Measurements from ENCODE around the gene LDHD.

The LDHD gene

DNA sequence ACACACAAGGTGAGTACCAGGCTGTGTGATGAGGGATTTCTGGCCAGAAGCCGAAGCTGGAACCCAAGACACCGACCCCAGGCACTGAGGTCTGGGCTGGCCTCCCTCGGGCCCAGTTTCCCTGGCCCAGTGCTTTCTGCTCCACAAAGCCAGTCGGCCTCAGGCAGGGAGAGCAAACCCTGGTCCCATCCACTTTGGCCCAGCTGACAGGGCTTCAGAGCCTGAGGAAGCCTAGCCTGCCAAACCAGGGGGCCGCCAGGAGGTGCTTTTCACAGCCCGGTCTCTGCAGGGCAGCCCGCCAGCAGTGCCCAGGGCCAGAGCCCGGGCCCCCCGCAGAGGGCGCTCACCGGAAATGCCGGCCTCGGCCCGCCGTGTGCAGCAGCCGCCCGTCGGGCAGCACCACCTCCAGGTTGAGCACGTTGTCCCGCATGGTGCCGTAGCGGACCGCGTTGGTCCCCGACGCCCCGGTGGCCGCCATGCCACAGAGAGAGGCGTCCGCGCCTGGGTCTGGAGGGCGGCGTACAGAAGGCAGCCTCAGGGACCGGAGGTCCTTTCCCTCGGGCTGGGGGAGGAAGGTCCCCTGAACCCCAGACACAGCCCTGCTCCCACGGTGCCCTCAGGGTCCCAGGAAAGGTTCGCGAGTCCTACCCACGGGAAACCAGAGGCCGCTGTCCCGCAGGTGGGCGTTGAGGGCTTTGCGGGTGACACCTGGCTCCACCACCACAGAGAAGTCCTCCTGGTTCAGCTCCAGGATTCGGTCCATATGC, 2.2 kb downstream of the LDHD start:
- no peak for DNase-seq

DNA sequence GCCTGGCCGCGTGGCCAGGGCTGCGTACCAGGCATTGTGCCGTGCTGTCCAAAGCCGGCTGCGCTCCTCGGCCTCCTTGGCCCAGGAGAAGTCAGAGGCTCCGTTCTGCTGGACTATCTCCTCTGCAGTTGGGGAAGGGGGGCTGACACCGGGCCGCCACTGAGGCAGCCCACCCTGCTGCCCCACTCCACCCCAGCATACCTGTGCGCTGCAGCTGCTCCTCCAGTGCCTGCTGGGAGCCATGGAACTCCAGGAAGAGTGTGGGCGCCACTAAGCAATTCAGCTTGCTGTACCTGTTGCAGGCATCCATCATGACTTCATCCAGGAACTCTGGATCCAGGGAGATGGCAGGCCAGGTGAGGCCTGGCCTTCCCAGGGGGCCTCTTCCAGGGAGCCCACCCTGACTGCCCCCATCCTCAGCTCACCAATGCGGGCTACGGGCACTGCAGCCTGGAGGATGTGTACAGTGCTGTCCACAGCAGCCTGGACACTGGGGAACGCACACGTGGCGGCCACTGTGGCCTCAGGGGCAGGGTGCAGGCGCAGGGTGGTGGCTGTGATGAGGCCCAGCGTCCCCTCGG, 2.9 kb downstream of the LDHD start:
- DNase-seq: no peak

DNA sequence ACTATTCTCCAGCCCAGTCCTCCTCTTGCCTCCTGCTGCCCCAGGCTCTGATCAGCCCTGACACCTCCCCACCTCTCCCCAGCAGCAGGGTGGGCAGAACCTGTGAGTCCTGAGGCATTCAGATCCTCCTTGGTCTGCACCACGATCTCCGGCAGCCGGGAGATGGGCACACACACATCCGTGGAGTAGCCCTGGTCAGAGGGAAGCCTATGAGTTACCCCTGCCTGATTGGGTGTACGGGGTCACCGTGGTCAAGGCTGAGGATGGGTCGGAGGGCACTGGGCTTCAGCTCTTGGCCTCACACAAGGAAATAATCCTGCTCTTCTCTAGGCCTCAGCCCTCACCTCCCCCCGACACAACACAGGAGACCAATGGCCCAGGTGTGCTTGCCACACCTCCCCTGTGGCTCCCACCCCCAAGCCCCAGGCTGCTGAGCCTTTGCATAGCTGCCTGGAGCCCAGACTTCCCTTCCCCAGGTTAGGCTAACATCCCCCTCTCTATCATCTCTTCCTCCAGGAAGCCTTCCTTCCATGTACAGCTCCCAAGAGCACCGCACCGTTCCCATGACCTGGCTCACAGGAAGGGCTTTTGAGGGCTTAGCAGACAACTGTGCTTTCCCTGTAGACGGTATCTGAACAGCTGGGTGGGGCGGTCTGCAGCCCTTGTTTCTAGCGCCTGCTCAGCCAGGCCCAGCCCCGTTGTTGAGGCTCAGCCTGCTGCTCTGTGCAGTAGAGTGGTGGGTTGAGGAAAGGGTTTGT, 3.7 kb downstream of the LDHD start:
- DNase-seq: no peak

DNA sequence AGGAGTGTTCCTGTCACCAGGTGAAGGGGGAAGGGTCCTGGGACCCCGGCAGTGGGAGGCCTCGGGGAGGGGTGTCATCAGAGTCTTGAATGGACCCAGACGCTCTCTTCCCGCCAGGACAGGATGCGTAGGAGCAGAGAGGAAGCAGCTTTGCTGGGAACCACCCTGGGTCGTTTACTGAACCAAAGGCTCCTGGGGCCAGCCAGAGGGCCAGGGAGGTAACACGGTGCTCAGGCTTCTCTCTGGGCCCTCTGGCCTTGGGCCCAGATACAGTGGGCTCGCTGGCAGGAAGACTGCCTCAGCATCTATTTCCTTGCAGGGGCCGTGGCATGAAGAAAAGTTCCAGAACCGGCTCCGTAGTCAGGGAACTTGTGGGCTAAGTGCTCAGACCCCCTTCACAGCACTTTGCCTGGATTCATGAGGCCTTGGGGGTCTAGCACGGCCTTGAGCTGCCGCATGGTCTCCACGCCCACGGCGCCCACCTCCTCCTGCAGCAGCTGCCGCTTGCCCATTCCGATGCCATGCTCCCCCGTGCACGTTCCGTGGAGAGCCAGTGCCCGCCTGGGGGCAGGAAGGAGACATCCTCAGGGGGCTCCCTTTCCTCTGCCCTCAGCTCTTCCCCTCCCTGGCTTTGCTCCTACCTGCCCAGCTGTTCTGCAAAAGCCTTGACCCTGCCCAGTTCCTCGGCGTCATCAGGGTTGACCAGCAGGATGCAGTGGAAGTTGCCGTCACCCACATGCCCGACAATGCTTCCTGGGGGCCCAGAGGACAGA, 4.4 kb downstream of the LDHD start:
- no peak for DNase-seq

DNA sequence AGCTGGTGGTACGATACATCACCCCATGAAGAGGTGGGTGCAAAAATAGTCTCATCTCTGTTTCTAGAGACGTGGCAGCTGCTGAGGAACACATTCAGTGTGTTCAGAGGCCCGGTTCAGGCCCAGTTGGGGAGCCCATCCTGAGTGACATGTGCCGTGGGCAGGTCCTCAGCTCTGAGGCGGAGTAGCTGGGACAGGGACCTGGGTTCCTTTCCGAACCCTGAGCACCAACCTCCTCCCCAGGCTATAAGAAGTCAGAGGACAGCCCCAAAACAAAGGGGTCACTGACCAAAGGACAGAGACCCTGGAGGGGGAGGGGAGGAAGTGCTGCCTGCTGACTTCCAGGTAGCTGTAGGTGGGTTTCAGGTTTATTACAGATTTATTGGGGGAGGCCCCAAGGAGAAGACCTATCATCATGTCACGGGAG, 5.1 kb downstream of the LDHD start:
- DNase-seq: no peak

DNA sequence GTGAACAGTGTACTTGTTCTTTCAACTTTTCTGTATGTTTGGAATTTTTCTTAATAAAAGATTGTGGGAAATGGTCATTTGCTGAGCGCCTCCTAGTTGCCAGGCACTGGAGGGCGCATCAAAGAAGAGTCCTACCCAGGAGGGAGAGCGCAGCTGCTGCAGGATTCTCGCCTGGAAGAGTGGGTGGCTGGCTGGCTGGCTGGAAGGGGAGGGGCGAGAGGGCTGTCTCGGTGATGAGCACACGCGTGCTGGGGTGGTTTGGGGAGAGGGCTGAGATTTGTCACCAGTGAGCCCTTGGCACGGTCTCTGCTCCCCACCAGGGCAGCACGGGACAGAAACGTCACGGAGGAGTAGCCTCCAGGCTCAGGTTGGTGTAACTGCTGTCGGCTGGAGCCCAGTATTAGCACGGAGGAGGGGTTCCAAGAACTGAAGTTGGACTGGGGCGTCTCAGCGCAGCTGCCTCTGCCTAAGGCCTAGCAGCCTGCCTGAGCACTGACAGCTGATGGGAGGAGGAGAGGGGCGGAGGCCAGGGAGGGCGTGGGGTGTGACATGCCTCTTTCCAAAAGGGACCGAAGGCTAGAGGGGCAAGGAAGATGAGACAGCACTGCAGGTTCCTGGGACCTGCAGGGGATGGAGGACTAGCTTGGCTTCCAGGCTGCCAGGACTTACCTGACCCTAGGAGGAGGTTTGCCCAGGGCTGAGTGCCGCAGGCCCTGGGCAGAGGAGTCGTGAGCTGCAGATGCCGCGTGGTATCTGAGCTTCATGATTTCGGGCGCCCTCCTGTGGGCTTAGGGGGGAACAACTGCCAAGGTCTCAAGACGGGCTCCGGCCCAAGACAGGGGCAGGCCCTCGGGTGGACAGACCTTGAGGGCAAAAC, 5.7 kb downstream of the LDHD start:
- peak; percentile 78 for DNase-seq

DNA sequence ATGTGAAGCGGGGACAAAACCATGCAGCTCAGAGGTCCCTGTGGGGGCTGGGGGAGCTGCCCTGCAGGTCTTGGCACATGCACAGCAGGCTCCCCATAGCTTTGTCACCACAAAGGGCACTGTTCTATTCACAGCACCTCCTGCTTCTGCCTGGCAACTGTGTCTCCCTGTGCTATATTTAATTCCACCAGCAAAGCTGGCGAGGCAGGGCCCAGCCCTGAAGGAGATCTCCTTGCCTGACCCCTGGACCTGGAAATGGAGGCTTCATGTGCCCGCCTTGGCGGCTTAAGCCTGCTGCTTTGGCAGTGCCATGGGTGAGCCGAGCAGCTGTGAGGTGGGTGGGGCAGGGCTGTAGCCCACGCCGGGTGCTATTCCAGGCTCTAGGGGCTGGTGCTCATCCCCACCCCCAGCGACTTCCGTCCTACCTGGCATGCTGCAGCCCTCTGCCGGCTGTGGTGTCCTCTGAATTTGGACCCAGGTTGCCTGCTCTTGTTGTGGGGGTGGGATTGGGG, 6.8 kb downstream of the LDHD start:
- DNase-seq: no peak

DNA sequence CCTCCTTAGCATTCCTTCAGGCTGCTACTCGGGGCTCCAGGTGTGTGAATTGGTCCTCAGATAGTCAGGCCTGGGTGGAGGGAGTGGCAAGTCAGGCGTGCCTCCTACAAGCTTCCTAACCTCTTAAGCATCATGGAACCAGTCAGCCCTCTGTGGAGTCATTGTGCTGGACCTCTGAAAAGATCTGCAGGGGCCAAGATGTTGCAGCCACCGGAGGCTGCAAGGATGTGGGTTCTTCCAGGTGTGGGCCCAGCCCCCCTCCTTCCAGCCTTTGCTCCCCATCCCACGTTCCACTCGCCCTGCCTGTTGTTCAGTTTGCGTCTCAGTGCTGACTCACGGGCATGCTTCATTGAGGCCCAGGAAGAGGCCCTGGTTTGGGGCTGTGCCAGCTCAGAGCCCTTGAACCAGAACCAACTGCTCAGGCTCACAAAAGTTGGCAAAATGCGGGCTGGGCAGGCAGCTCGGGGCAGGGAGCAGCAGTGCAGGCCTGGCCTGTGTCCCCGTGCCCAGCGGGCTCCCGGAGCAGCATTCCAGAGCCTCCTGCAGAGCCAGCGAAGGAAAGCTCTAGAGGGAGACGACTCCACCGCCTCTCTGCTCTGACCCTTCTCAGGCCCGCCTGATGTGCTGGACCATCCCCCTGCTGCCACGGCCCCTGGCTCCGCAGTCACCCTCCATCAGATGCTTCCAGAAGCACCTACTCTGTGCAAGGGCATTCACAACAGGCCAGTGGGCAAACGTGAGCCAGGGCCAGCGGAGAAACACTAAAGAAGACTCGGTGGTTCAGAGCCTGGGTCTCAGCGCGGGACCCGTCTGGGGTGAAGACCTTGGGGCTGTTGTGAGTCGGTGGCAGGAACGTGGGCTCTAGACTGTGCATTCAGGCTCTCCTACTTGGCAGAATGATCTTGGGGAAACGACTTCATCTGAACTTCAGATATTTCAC, 7.5 kb downstream of the LDHD start:
- peak; percentile 82 for DNase-seq

DNA sequence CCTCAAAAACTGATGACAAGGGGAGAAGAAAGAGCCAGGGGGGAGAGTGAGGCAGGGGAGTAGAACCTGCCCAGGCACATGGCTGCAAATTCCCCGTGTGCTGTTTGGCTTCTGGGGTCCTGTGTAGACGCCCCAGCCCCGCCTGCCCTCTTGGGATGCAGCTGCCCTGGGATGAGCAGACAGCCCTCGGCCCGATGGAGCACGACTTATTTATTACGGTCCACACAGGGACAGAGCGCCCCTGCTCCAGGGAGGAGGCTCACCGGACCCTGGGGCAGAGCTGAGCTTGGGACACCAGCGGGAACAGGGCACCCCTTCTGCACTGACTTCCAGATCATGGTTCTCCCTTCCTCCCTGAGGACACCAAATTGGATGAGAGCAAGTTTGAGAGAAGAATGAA, 9.1 kb downstream of the LDHD start:
- no peak for DNase-seq

DNA sequence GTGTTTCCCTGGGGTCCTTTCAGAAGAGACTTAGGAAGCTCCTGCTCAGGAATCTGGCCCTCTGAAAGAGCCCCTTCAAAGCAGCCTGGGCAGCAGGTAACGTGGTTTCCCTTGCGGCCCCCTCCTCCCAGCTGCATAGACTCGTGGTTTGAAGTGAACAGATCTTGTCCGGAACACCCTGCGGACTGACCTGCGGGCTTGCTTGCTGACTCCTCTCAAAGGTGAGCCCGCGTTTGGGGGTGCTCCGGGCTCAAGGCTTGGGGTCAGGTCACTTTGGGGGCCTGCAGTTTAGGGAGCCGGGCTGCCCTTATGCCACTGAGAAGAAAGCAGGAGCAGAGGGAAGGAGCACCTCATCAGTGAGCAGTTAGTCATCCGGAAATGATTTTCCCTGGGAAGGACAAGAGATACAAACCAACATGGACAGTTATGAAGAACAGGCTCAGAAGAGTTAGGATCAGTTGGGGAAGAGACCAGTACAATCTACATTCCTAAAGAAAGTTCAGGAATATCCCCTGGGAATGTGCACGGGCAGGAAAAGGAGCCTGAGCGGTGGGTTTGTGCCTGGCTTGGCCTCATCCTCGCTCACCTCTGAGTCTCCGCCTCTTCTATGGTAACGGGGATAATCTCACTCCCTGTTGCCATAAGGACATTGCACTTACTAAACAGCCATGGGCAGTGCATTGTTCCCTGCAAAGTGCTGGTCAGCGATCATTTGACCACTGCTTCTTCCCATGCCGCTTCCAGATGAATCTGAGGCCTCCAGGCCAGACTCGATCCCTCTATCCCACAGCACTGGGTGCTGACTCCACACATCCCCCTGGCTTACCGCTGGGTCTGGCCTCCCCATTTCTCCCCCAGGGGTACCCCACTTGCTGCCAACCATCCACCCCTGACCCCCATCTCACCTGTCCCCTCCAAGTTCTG, 10.0 kb downstream of the LDHD start:
- DNase-seq: no peak

DNA sequence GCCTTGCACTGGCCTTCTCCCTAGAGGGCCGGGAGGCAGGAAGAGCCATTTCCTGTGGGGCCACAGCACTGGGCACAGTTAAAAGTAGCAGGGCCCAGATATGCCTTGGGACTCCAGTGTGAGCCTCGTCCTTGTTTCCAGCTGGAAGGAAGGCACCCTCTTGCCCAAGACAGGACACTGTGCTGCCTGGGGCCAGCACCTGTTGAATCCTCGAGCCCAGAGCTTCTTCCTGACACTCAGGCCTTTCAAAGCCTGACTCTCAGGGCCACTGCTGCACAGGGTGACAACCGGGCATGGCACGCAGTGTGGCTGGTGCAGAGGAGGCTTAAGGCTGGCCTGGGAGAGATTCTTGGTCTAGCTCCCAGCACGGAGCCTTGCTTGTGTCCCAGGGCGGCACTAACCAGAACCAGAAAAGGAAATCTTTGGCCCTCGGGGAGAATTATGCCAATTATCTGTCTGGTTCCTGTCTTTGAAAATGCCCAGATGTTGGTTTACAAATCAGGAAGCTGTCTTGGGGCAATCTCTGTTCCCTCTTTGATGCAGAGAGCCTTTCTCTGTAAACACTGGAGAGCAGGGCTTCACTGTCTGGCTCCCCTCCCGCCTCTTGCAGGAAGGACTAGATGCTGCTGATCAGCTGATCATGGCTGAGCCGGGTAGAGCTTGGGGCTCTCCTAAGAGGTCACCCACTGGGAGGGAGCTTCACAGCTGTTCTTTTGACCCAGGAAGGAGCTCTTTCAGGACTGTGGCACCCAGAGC, 11.1 kb downstream of the LDHD start:
- DNase-seq: no peak

DNA sequence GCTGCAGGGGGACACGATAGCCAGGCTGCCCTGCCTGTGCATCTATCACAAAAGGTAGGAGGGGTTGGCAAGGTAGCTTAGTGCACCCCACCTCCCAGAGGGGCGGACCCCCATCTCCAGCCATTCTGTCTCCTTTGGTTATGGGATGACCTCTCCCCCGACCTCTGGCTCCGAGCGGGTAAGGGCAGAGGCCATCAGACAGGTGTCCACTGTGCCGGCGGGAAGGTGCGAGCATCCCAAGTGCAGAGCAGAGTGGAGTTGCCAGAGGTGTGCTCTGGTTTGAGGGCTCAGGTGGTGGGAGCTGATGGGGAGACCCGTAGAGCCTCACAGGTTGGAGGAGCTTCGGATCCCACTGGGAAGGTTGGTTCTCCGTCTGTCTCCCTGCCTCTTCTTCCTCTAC, 11.7 kb downstream of the LDHD start:
- no peak for DNase-seq

DNA sequence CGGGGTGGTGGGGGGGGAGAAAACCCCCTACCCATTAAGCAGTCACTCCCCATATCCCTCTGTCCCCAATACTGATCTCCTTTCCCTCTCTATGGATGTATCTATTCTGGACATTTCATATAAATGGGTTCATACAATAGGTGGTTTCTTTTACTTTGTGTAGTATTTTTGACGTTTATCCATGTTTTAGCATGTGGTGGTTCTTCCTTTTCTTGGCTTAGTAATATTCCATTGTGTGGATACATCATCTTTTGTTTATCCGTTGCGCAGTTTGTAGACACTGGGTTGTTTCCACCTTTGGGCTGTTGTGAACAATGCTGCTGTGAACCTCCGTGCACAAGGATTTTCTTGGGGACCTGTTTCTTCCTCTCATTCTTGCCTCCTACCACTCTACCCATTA, 12.6 kb downstream of the LDHD start:
- DNase-seq: no peak

DNA sequence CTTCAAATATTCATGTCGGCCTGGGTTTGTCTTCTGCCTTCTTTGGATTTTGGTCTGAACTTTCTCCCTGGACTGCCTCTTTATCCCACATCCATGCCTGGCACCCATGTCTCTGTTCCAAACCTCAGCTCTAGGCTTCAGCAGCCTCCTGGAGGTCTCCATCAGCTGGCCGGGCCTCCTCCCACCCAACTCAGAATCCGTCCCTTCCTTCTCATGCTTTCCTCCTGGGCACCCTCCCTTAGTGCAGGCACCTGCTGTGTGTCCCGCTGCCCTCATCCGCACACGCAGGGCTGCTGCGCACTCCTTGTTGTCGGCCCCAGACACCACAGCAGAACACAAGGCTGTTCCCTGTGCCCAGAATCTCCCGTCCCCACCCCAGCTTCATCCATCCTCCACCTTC, 14.0 kb downstream of the LDHD start:
- no peak for DNase-seq

DNA sequence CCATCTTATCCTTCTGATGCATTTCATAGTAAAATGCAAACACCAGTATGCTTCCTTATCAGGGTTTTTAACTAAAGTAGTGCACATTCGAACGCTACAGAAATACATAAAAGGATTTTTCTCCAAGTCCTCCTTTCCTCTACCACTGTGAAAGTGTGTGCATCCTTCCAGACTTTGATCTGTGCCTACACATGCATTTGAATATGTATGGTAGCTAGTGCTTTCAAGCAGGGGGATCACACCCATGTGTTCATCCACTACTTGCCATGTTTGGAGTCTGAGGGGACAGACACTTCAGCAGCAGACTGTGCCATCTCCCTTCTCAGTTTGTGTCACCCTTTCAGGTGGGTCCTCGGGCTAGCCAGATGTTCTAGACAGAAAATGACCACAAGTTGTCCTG, 14.9 kb downstream of the LDHD start:
- DNase-seq: no peak

DNA sequence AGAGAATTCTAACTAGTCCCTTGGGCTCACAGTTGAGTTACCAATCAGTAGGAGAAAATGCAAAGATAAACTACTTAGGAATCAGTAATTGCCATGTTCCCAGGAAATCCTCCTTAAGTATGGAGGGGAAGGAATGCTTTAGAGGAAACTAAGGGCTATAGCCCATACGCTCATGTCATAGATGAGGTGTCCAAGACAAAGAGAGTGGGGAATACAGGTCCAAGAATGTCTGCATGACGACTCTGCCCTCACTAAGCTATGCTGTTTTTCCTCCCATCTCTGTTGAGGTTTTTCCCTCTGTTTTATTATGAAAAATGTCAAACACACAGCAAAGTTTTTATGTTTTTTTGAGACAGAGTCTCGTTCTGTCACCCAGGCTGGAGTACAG, 16.0 kb downstream of the LDHD start:
- no peak for DNase-seq

DNA sequence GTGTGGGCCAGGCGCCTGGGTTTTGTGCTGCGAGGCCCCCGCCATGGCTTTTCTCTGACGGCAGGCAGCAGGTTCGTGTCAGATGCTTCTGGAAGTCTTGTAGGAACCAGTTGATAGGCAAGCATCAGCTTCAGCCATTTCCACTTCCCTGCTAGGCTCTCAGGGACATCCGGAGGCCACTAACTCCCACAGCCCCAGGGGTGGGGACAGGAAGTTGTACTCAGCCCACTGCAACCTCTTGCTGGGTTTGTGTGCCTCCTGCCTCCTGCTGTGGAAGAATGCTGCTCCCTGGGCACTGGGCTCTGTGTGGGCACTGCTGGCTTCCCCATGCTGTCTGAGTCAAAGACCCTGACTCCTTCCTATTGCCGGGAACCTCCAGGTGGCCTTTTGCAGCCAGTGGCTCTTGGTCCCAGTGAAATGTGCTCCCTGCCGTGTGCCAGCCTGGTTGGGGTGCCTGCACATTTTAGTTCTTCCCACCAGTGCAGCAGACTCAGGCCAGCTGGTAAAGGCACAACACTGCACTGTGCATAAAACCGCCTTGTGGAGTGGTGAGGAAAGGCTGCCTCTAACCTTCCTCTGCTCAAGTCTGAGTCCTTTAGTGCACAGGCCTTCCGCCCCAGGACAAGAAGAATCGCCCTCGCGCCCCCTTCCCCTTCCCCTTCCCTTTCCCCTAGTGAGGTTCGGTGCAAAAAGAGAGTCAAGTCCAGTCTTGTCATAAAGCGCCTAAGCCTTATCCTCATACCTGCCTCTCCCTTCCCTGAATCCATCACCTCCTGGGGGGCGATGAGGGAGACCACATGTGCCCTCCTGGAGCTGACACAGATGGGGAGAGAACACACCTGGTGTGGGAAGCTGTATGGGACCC, 16.6 kb downstream of the LDHD start:
- DNase-seq: no peak

DNA sequence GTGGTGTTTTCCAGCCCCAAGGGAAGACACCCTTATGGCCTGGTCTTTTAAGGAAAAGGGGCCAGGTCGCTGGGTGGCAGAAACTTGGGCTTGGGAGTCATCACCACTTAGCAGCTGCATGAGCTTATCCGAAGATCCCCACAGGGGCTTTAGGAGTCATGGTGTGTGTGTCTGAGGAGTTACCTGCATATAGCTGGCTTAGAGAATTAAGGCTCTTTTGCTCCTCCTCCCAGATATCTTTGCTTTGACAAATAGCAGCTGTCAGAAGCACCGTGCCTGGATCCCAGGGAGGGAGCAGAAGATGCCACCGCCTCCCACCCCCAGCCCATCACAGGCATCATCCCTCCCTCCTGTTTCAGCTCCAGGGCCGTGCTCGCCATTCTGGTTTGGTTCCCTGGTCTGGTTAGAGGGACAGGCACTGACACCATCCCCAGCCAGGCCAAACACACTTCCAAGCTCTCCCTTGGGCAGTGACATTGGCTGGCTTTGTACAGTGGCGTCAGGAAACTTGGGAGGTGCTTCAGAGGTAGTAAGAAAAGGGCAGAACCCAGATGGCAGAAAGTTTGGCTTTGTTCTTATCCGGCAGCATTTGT, 17.4 kb downstream of the LDHD start:
- no peak for DNase-seq
